Measurements from ENCODE around the gene SERTAD4. TPM values are rescaled to one million over a fixed set of nuclear protein-coding genes. Genes with fewer than 3 reads are reported as not detected.

The SERTAD4 gene
- polyA plus RNA-seq, 1 donor from 2014 or later: 41.4 TPM

DNA sequence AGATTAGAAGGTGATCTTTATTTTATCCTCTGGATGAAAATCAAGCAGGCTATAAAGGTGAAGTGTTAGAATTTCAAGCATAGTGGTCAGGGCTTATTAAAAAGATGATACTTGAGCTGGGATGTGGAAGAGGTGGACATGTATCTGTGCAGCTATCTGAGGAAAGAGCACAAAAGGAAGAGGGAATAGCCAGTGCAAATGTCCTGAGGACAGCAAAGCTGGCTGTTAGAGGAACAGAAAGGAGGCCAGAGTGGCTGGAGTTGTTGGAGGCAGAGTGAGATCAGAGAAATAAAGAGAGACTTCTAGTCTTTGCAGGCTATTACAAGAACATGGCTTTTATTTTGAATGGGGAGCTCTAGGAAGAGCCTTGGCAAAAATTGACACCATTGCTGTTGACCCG lies 4.4 kb upstream of the SERTAD4 start:
- TF ChIP-seq RAD21 (conservative IDR thresholded peaks at IDR 0.05) (no peak), POLR2AphosphoS5 (IDR thresholded peaks at IDR 0.05) (no peak), MXI1 (conservative IDR thresholded peaks at IDR 0.05; ENCODE audit: poor library complexity, severe bottlenecking) (no peak), EP300 (conservative IDR thresholded peaks at IDR 0.05; ENCODE audit: poor library complexity, severe bottlenecking) (no peak), TAF1 (IDR thresholded peaks at IDR 0.05; ENCODE audit: low read depth) (no peak)
- TF ChIP-seq, protein P1, sequence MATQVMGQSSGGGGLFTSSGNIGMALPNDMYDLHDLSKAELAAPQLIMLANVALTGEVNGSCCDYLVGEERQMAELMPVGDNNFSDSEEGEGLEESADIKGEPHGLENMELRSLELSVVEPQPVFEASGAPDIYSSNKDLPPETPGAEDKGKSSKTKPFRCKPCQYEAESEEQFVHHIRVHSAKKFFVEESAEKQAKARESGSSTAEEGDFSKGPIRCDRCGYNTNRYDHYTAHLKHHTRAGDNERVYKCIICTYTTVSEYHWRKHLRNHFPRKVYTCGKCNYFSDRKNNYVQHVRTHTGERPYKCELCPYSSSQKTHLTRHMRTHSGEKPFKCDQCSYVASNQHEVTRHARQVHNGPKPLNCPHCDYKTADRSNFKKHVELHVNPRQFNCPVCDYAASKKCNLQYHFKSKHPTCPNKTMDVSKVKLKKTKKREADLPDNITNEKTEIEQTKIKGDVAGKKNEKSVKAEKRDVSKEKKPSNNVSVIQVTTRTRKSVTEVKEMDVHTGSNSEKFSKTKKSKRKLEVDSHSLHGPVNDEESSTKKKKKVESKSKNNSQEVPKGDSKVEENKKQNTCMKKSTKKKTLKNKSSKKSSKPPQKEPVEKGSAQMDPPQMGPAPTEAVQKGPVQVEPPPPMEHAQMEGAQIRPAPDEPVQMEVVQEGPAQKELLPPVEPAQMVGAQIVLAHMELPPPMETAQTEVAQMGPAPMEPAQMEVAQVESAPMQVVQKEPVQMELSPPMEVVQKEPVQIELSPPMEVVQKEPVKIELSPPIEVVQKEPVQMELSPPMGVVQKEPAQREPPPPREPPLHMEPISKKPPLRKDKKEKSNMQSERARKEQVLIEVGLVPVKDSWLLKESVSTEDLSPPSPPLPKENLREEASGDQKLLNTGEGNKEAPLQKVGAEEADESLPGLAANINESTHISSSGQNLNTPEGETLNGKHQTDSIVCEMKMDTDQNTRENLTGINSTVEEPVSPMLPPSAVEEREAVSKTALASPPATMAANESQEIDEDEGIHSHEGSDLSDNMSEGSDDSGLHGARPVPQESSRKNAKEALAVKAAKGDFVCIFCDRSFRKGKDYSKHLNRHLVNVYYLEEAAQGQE (IDR thresholded peaks at IDR 0.05; ENCODE audit: borderline replicate concordance): no peak
- TF ChIP-seq, protein P2, sequence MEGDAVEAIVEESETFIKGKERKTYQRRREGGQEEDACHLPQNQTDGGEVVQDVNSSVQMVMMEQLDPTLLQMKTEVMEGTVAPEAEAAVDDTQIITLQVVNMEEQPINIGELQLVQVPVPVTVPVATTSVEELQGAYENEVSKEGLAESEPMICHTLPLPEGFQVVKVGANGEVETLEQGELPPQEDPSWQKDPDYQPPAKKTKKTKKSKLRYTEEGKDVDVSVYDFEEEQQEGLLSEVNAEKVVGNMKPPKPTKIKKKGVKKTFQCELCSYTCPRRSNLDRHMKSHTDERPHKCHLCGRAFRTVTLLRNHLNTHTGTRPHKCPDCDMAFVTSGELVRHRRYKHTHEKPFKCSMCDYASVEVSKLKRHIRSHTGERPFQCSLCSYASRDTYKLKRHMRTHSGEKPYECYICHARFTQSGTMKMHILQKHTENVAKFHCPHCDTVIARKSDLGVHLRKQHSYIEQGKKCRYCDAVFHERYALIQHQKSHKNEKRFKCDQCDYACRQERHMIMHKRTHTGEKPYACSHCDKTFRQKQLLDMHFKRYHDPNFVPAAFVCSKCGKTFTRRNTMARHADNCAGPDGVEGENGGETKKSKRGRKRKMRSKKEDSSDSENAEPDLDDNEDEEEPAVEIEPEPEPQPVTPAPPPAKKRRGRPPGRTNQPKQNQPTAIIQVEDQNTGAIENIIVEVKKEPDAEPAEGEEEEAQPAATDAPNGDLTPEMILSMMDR (IDR thresholded peaks at IDR 0.05; ENCODE audit: poor library complexity, severe bottlenecking): no peak
- H4K20me1 ChIP-seq (ENCODE audit: insufficient read depth): no peaks in the 10 kb centered on the region
- H3K27me3 ChIP-seq (ENCODE audit: insufficient read depth, low read depth, low read length): no peaks in the 10 kb centered on the region
- no peak overlapping the region for H3K4me2 ChIP-seq (ENCODE audit: low read length)
- H2AFZ ChIP-seq (ENCODE audit: low read depth, low read length): no peak overlapping the region
- H3K9me3 ChIP-seq (ENCODE audit: low read length): no peaks in the 10 kb centered on the region
- H3K79me2 ChIP-seq (replicated peaks; ENCODE audit: insufficient read depth, low read length): no peaks in the 10 kb centered on the region
- no peaks in the 10 kb centered on the region for H3F3A ChIP-seq (ENCODE audit: insufficient read depth, low read length, poor library complexity, severe bottlenecking)
- H3K27ac ChIP-seq (ENCODE audit: low read length): no peak overlapping the region
- H3K9me2 ChIP-seq (ENCODE audit: insufficient read depth, low read length): no peaks in the 10 kb centered on the region
- no peaks in the 10 kb centered on the region for H3K36me3 ChIP-seq (ENCODE audit: insufficient read depth, low read length)
- H3K4me3 ChIP-seq (ENCODE audit: low read length): no peak overlapping the region
- no peak overlapping the region for H3K9ac ChIP-seq (ENCODE audit: low read length)

DNA sequence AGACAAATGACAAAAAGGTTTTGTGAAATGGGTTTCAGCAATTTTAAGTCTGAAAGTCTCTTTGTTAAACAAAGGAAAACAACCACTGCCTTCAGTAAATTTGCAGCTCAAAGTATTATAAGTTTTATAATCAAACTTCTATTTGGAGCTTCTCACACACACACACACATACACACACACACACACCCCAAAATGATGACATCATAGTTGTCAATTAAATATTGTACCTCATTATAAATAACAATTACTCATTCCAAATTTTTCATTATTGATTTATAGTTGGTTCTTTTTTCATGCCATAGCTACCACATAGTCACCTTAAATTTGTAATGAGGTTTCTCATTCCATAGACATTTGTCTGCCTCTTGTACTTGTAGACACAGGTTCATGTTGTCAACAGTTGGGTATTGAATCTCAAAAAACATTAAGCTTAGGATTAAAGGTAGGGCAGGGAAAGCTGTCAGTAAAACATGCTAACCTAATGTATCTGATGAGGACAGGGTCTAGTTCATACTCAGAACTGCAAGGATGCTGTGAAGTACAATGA lies 2.4 kb upstream of the SERTAD4 start:
- no peak for TF ChIP-seq MXI1 (conservative IDR thresholded peaks at IDR 0.05; ENCODE audit: poor library complexity, severe bottlenecking)
- TF ChIP-seq RAD21 (conservative IDR thresholded peaks at IDR 0.05): no peak
- TF ChIP-seq, protein P2 (IDR thresholded peaks at IDR 0.05; ENCODE audit: poor library complexity, severe bottlenecking): no peak
- no peak for TF ChIP-seq EP300 (conservative IDR thresholded peaks at IDR 0.05; ENCODE audit: poor library complexity, severe bottlenecking)
- Histone ChIP-seq H3K36me3 (ENCODE audit: insufficient read depth, low read length) (no peaks in the 10 kb centered on the region), H3K79me2 (replicated peaks; ENCODE audit: insufficient read depth, low read length) (peaks cover 16% of the 10 kb centered on the region), H3F3A (ENCODE audit: insufficient read depth, low read length, poor library complexity, severe bottlenecking) (no peaks in the 10 kb centered on the region), H3K9me3 (ENCODE audit: low read length) (no peaks in the 10 kb centered on the region), H3K27me3 (ENCODE audit: insufficient read depth, low read depth, low read length) (no peaks in the 10 kb centered on the region), H3K4me2 (ENCODE audit: low read length) (no peak overlapping the region), H3K4me3 (ENCODE audit: low read length) (no peak overlapping the region), H3K9me2 (ENCODE audit: insufficient read depth, low read length) (no peaks in the 10 kb centered on the region), H3K27ac (ENCODE audit: low read length) (no peak overlapping the region), H4K20me1 (ENCODE audit: insufficient read depth) (no peaks in the 10 kb centered on the region), H2AFZ (ENCODE audit: low read depth, low read length) (no peak overlapping the region), H3K9ac (ENCODE audit: low read length) (no peak overlapping the region)

Measured in neural cell (in vitro differentiated cells).